GM21529 (cell line): ENCODE measurements around the gene SEPTIN14.
A peak's percentile ranks its signal among the peaks of the same experiment; 100 is the strongest.
"Not testable (repeated sequence)": the region's sequence is repeated elsewhere in the genome, so short reads cannot be mapped to it uniquely, and the experiment has no call there.

ENCODE experiments used
- ATAC-seq: cut with Tn5 transposase; IDR thresholded peaks from one replicate; pipeline ENCODE4 v1.9.1; 2021; ENCODE audit not compliant: unreplicated experiment

SEPTIN14 gene

GRCh38 chr7:55862652-55863051 lies at the start of gene SEPTIN14:
SEPTIN14 (minus strand) TSS chr7:55862752; CDS start chr7:55861996, 756 bp downstream.
- not testable (repeated sequence) for ATAC-seq

GRCh38 chr7:55903985-55904759 lies 41.6 kb upstream of the SEPTIN14 start:
- ATAC-seq = peak; percentile 96

GRCh38 chr7:55901059-55901458 lies 38.5 kb upstream of the SEPTIN14 start:
- not testable (repeated sequence) for ATAC-seq

GRCh38 chr7:55898287-55898686 lies 35.7 kb upstream of the SEPTIN14 start:
- ATAC-seq = no peak

GRCh38 chr7:55895021-55895420 lies 32.5 kb upstream of the SEPTIN14 start:
- no peak for ATAC-seq

GRCh38 chr7:55893940-55894339 lies 31.4 kb upstream of the SEPTIN14 start:
- ATAC-seq = no peak

GRCh38 chr7:55888378-55888777 lies 25.8 kb upstream of the SEPTIN14 start:
- ATAC-seq = not testable (repeated sequence)

- no peak for ATAC-seq
Measured at GRCh38 chr7:55887821-55888247, 25.3 kb upstream of the SEPTIN14 start.

GRCh38 chr7:55884321-55884720 lies 21.8 kb upstream of the SEPTIN14 start:
- ATAC-seq = no peak

- no peak for ATAC-seq
Measured at GRCh38 chr7:55878691-55879090, 16.1 kb upstream of the SEPTIN14 start.

- ATAC-seq = no peak
Measured at GRCh38 chr7:55877308-55877707, 14.8 kb upstream of the SEPTIN14 start.

- ATAC-seq = no peak
Measured at GRCh38 chr7:55873765-55874164, 11.2 kb upstream of the SEPTIN14 start.

- ATAC-seq = no peak
Measured at GRCh38 chr7:55871932-55872485, 9.5 kb upstream of the SEPTIN14 start.

GRCh38 chr7:55868989-55869388 lies 6.4 kb upstream of the SEPTIN14 start:
- not testable (repeated sequence) for ATAC-seq

GRCh38 chr7:55845164-55845563 lies 17.4 kb downstream of the SEPTIN14 start:
- not testable (repeated sequence) for ATAC-seq

- ATAC-seq = no peak
Measured at GRCh38 chr7:55838595-55838994, 24.0 kb downstream of the SEPTIN14 start.

- no peak for ATAC-seq
Measured at GRCh38 chr7:55827577-55827976, 35.0 kb downstream of the SEPTIN14 start.

GRCh38 chr7:55818686-55819085 lies 43.9 kb downstream of the SEPTIN14 start:
- ATAC-seq = no peak

GRCh38 chr7:55797260-55797659 lies 65.3 kb downstream of the SEPTIN14 start:
- not testable (repeated sequence) for ATAC-seq

- no peak for ATAC-seq
Measured at GRCh38 chr7:55794527-55794926, 68.0 kb downstream of the SEPTIN14 start.

GRCh38 chr7:55792048-55792447 lies 70.5 kb downstream of the SEPTIN14 start:
- ATAC-seq = no peak

- no peak for ATAC-seq
Measured at GRCh38 chr7:55787796-55788195, 74.8 kb downstream of the SEPTIN14 start.
